ENCODE results near the gene ERN1.

ERN1 gene

GRCh38 chr17:64156670-64157069, 26.7 kb upstream of the ERN1 start:
- WGBS, result 92% methylated on average over 2 of the region's 2 CpGs
- Histone ChIP-seq H3K27me3 (ENCODE audit: insufficient read depth, low read length) (no peaks in the 10 kb centered on the region), H3K36me3 (ENCODE audit: insufficient read depth, low read length) (peaks cover 7% of the 10 kb centered on the region; the same call in 1 of the 2 replicates), H3K27ac (ENCODE audit: low read depth, low read length) (no peak overlapping the region), H3K4me1 (ENCODE audit: insufficient read depth, low read length) (peaks cover 10% of the 10 kb centered on the region), H3K9me3 (ENCODE audit: insufficient read depth, low read depth, low read length) (no peaks in the 10 kb centered on the region), H3K9ac (ENCODE audit: low read depth, low read length) (no peak overlapping the region), H3K4me3 (ENCODE audit: low read length) (no peak overlapping the region)

GRCh38 chr17:64155751-64156544, 26.0 kb upstream of the ERN1 start:
- WGBS, result 90% methylated on average over 11 of the region's 11 CpGs
- Histone ChIP-seq H3K27me3 (ENCODE audit: insufficient read depth, low read length) (no peaks in the 10 kb centered on the region), H3K27ac (ENCODE audit: low read depth, low read length) (no peak overlapping the region), H3K9me3 (ENCODE audit: insufficient read depth, low read depth, low read length) (no peaks in the 10 kb centered on the region), H3K4me3 (ENCODE audit: low read length) (no peak overlapping the region), H3K36me3 (ENCODE audit: insufficient read depth, low read length) (peaks cover 7% of the 10 kb centered on the region; the same call in 1 of the 2 replicates), H3K9ac (ENCODE audit: low read depth, low read length) (no peak overlapping the region), H3K4me1 (ENCODE audit: insufficient read depth, low read length) (peaks cover 10% of the 10 kb centered on the region)

GRCh38 chr17:64155129-64155528, 25.2 kb upstream of the ERN1 start:
- H3K9me3 ChIP-seq (ENCODE audit: insufficient read depth, low read depth, low read length), result no peaks in the 10 kb centered on the region
- no peaks in the 10 kb centered on the region for H3K27me3 ChIP-seq (ENCODE audit: insufficient read depth, low read length)
- no peak overlapping the region for H3K9ac ChIP-seq (ENCODE audit: low read depth, low read length)
- no peak overlapping the region for H3K27ac ChIP-seq (ENCODE audit: low read depth, low read length)
- no peak overlapping the region for H3K4me3 ChIP-seq (ENCODE audit: low read length)
- peaks cover 12% of the 10 kb centered on the region; the same call in 1 of the 2 replicates for H3K36me3 ChIP-seq (ENCODE audit: insufficient read depth, low read length)
- peaks cover 10% of the 10 kb centered on the region for H3K4me1 ChIP-seq (ENCODE audit: insufficient read depth, low read length)
- WGBS, result 95% methylated on average over 7 of the region's 7 CpGs

GRCh38 chr17:64154717-64155116, 24.8 kb upstream of the ERN1 start:
- peaks cover 10% of the 10 kb centered on the region for H3K4me1 ChIP-seq (ENCODE audit: insufficient read depth, low read length)
- H3K36me3 ChIP-seq (ENCODE audit: insufficient read depth, low read length), result peaks cover 12% of the 10 kb centered on the region; the same call in 1 of the 2 replicates
- no peak overlapping the region for H3K9ac ChIP-seq (ENCODE audit: low read depth, low read length)
- H3K9me3 ChIP-seq (ENCODE audit: insufficient read depth, low read depth, low read length), result no peaks in the 10 kb centered on the region
- no peaks in the 10 kb centered on the region for H3K27me3 ChIP-seq (ENCODE audit: insufficient read depth, low read length)
- no peak overlapping the region for H3K4me3 ChIP-seq (ENCODE audit: low read length)
- no peak overlapping the region for H3K27ac ChIP-seq (ENCODE audit: low read depth, low read length)
- WGBS, result 75% methylated on average over 9 of the region's 9 CpGs

- Histone ChIP-seq H3K9ac (ENCODE audit: low read depth, low read length) (no peak overlapping the region), H3K4me3 (ENCODE audit: low read length) (no peak overlapping the region), H3K4me1 (ENCODE audit: insufficient read depth, low read length) (peaks cover 10% of the 10 kb centered on the region), H3K27ac (ENCODE audit: low read depth, low read length) (no peak overlapping the region), H3K27me3 (ENCODE audit: insufficient read depth, low read length) (no peaks in the 10 kb centered on the region), H3K9me3 (ENCODE audit: insufficient read depth, low read depth, low read length) (no peaks in the 10 kb centered on the region), H3K36me3 (ENCODE audit: insufficient read depth, low read length) (peaks cover 12% of the 10 kb centered on the region; the same call in 1 of the 2 replicates)
- WGBS, result 85% methylated on average over 3 of the region's 4 CpGs
Measured at GRCh38 chr17:64154313-64154695, 24.4 kb upstream of the ERN1 start.

DNA sequence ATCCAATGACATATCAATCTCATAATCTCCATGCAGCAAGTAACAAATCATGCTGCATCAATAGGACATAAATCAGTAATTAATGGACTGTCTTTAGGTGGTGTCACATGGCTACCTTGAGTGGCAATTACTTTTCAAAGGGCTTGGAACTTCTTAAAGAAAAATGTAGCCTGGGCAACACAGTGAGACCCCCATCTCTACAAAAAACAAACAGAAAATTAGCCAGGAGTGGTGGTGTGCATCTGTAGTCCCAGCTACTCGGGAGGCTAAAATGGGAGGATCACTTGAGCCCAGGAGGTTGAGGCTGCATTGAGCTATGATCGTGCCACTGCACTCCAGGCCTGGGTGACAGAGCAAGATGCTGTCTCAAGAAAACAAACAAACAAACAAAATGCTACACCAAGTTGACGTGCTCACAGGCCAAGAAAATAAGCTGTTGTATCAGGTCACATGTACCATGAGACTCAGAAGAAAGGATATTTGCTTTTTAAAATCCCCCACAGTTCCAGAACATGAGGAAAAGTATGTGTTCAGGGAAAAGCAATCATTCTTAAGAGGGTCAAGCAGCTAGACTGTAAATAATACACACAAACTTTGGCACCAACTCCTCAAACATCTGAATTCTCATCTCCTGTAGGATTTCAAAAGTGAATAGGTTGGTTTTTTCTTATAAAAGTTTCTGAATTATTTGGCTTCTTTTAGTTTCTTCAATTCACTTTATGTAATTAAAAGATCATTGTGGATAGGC, 23.8 kb upstream of the ERN1 start:
- WGBS, result 95% methylated on average over 3 of the region's 3 CpGs
- Histone ChIP-seq H3K9ac (ENCODE audit: low read depth, low read length) (no peak overlapping the region), H3K27me3 (ENCODE audit: insufficient read depth, low read length) (no peaks in the 10 kb centered on the region), H3K4me1 (ENCODE audit: insufficient read depth, low read length) (peaks cover 10% of the 10 kb centered on the region), H3K27ac (ENCODE audit: low read depth, low read length) (no peak overlapping the region), H3K36me3 (ENCODE audit: insufficient read depth, low read length) (peaks cover 12% of the 10 kb centered on the region; the same call in 1 of the 2 replicates), H3K9me3 (ENCODE audit: insufficient read depth, low read depth, low read length) (no peaks in the 10 kb centered on the region), H3K4me3 (ENCODE audit: low read length) (no peak overlapping the region)

- no peaks in the 10 kb centered on the region for H3K27me3 ChIP-seq (ENCODE audit: insufficient read depth, low read length)
- H3K27ac ChIP-seq (ENCODE audit: low read depth, low read length), result no peak overlapping the region
- WGBS, result 97% methylated on average over 6 of the region's 7 CpGs
- no peak overlapping the region for H3K4me3 ChIP-seq (ENCODE audit: low read length)
- peaks cover 12% of the 10 kb centered on the region; the same call in 1 of the 2 replicates for H3K36me3 ChIP-seq (ENCODE audit: insufficient read depth, low read length)
- H3K4me1 ChIP-seq (ENCODE audit: insufficient read depth, low read length), result peaks cover 4% of the 10 kb centered on the region; the same call in 1 of the 2 replicates
- H3K9ac ChIP-seq (ENCODE audit: low read depth, low read length), result no peak overlapping the region
- no peaks in the 10 kb centered on the region for H3K9me3 ChIP-seq (ENCODE audit: insufficient read depth, low read depth, low read length)
Measured at GRCh38 chr17:64152428-64153125, 22.6 kb upstream of the ERN1 start.

DNA sequence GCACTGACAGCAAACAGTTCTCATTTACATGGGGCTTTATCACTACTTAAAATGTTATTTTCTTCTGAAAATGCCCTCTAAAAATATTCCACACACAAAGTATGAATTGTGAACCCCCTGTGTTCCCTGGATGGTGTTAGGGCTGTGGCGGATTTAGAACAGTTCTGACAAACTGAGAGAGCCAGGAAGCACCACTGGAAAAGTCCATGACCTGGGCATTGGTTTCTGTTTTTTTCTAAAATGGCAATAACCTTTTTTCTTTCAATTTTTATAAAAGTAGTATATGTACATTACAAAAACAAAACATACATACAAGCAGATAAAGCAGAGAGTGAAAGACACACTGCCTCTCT, 21.0 kb upstream of the ERN1 start:
- 92% methylated on average over 1 of the region's 1 CpG for WGBS
- Histone ChIP-seq H3K27ac (ENCODE audit: low read depth, low read length) (no peak overlapping the region), H3K36me3 (ENCODE audit: insufficient read depth, low read length) (peaks cover 25% of the 10 kb centered on the region), H3K27me3 (ENCODE audit: insufficient read depth, low read length) (no peaks in the 10 kb centered on the region), H3K4me1 (ENCODE audit: insufficient read depth, low read length) (peaks cover 8% of the 10 kb centered on the region; the same call in 1 of the 2 replicates), H3K4me3 (ENCODE audit: low read length) (no peak overlapping the region), H3K9ac (ENCODE audit: low read depth, low read length) (no peak overlapping the region), H3K9me3 (ENCODE audit: insufficient read depth, low read depth, low read length) (no peaks in the 10 kb centered on the region)

- WGBS, result 95% methylated on average over 5 of the region's 5 CpGs
- Histone ChIP-seq H3K36me3 (ENCODE audit: insufficient read depth, low read length) (peaks cover 25% of the 10 kb centered on the region), H3K27me3 (ENCODE audit: insufficient read depth, low read length) (no peaks in the 10 kb centered on the region), H3K9me3 (ENCODE audit: insufficient read depth, low read depth, low read length) (no peaks in the 10 kb centered on the region), H3K27ac (ENCODE audit: low read depth, low read length) (no peak overlapping the region), H3K4me3 (ENCODE audit: low read length) (no peak overlapping the region), H3K4me1 (ENCODE audit: insufficient read depth, low read length) (peaks cover 8% of the 10 kb centered on the region; the same call in 1 of the 2 replicates), H3K9ac (ENCODE audit: low read depth, low read length) (no peak overlapping the region)
Measured at GRCh38 chr17:64150237-64151015, 20.5 kb upstream of the ERN1 start.

DNA sequence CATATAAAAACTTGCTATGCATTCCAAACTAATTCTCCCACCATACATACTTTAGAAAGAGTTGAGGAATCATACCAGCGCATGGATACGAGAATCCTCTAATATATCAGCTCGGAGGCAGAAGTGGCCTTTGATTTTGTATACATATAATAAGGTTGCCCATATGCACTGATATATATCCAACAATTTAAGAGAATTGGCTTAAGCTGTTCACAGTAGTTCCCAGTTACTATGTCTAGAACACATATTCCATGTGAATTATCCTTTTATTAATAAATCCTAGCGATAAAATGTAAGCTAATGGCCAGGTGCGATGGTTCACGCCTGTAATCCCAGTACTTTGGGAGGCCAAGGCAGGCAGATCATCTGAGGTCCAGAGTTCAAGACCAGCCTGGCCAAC, 19.3 kb upstream of the ERN1 start:
- Histone ChIP-seq H3K4me3 (ENCODE audit: low read length) (no peak overlapping the region), H3K9ac (ENCODE audit: low read depth, low read length) (no peak overlapping the region), H3K27ac (ENCODE audit: low read depth, low read length) (no peak overlapping the region), H3K4me1 (ENCODE audit: insufficient read depth, low read length) (peaks cover 8% of the 10 kb centered on the region; the same call in 1 of the 2 replicates), H3K9me3 (ENCODE audit: insufficient read depth, low read depth, low read length) (no peaks in the 10 kb centered on the region), H3K27me3 (ENCODE audit: insufficient read depth, low read length) (no peaks in the 10 kb centered on the region), H3K36me3 (ENCODE audit: insufficient read depth, low read length) (peaks cover 25% of the 10 kb centered on the region)
- 98% methylated on average over 3 of the region's 6 CpGs for WGBS
